IPS DF 4.7 (cell line): Measurements from ENCODE around the gene C16orf89.
A peak's percentile ranks its signal among the peaks of the same experiment; 100 is the strongest.
"Not testable (repeated sequence)": the region's sequence is repeated elsewhere in the genome, so short reads cannot be mapped to it uniquely, and the experiment has no call there.

ENCODE experiments used
- DNase-seq: peaks from one replicate; pipeline ENCODE4 v3.0.0-alpha.2; 2013; ENCODE audit warnings: low spot score; ENCODE audit errors: extremely low read depth

The C16orf89 gene, protein sequence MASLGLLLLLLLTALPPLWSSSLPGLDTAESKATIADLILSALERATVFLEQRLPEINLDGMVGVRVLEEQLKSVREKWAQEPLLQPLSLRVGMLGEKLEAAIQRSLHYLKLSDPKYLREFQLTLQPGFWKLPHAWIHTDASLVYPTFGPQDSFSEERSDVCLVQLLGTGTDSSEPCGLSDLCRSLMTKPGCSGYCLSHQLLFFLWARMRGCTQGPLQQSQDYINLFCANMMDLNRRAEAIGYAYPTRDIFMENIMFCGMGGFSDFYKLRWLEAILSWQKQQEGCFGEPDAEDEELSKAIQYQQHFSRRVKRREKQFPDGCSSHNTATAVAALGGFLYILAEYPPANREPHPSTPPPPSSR

DNA sequence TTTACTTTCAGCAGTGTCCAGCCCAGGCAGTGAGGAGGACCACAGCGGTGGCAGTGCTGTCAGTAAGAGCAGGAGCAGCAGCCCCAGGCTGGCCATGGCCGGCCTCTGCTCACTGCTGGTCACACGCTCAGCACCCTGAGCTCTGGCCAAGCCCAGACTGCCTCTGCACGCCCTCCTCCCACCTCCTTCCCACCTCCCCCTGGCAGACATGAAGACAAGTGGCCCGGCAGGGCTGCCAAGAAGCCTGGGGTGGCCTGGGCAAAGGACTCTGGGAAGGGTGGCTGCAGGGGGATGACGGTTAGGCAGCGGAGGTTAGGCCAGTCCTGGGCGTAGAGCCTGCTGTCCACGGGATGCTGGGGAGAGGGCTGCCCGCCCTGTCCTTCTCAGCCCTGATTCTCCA is at the start of gene C16orf89:
TSS of gene C16orf89 (minus strand) at position 144 of the 400 bp plus-strand sequence. CDS start at position 96, 48 bp downstream.
- no peak for DNase-seq

DNA sequence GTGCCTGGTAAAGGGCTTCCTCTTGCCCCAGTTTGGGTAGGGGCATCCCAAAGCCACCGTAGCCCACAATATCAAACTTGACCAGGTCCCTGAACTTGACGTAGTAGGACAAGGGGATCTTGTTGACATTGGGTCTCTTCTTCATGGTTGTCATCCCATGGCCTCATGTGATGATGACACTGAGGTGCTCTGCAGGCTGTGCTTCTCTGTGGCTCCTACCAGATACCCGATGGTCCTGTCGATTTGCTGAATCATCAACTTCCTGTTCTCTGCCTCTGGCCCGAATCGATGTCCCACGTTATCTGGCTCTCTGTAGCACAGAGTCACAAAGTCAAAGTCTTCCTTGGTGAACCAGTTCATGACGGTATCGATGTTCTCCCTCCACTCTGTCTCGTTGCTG is 45.2 kb upstream of the C16orf89 start:
- DNase-seq, result not testable (repeated sequence)

DNA sequence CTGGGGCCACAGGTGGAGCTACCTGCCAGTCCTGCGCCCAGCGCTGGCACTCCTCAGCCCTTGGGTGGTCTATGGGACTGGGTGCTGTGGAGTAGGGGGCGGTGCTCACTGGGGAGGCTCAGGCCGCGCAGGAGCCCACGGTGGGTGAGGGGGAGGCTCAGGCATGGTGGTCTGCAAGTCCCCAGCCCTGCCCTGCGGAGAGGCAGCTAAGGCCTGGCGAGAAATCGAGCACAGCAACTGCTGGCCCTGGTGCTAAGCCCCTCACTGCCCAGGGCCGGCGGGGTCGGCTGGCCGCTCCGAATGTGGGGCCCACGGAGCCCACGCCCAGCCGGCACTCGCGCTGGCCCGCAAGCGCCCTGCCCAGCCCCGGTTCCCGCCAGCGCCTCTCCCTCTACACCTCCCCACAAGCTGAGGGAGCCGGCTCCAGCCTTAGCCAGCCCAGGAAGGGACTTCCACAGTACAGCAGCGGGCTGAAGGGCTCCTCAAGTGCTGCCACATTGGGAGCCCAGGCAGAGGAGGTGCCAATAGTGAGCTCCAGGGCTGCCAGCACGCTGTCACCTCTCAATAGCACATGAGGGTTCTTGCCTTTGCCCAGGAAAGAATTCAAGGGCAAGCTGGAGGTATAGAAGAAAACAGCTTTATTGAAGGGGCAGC is 42.9 kb upstream of the C16orf89 start:
- DNase-seq, result no peak

DNA sequence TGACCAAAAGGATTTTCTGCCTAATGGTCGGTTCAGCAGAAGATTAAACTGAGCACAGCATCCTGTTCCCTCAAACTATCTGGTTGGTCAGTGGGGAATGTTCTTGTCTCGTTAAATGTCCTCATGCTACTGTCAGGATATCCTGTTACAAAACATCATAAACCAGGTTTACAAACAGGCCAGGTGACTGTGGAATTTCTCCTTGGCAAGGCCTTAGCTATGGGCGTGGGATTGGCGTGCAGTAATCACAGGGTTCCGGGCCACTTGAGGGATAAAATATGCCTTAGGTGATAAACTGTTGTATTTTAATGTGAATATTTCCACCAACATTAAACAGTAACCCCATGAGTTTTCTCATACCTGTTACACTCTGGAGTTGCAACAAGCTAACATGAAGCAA is 39.3 kb upstream of the C16orf89 start:
- not testable (repeated sequence) for DNase-seq

DNA sequence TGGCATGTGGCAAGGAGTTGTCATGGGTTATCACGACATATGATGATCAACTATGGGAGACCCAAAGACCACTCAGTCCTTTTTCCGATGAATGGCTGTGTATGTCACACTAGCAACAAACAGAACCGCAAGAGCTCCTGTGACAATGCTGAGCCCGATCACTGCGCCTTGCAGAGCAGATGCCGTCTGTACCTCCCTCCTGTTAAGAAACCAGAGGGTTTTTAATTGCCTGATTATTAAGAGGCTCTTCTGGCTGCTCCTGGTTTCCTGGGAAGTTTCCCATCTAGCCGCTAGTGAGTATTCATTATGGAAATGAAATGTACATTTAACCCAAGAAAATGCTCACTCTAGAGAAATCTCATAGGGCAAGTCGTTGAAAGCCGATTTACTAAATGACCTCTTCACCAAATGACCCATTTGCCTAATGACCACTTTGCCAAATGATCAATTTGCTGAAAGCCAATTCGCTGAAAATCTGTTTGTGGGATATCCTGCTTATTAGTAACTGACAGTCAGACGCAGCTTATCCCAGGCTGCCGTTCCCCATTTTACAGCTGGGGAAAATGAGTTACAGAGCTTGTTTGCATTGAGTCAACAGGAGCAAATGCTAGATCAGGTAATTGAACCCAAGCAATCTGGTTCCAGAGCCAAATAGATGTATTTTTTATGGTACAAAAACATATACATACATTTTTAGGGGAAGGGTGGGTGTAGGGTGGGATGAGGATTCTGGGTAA is 37.7 kb upstream of the C16orf89 start:
- DNase-seq, result not testable (repeated sequence)

DNA sequence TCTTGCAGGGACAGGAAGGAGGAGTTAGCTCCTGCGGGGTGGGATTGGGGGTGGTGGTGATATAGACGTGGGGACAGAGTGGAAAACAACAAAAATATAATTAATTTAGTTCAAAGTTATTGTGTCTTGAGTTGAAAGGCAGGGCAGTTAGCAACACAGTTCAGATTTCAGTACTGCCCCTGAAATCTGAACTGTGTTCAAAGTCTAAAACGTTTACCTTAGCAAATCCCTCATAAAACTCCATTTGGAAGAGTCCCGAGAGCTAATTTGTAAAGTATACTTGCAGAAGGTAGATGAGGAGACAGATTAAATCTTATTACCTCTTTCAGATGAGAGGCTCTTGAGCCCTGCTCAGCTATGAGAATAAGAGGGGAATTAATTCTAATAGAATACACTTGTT is 33.4 kb upstream of the C16orf89 start:
- not testable (repeated sequence) for DNase-seq

DNA sequence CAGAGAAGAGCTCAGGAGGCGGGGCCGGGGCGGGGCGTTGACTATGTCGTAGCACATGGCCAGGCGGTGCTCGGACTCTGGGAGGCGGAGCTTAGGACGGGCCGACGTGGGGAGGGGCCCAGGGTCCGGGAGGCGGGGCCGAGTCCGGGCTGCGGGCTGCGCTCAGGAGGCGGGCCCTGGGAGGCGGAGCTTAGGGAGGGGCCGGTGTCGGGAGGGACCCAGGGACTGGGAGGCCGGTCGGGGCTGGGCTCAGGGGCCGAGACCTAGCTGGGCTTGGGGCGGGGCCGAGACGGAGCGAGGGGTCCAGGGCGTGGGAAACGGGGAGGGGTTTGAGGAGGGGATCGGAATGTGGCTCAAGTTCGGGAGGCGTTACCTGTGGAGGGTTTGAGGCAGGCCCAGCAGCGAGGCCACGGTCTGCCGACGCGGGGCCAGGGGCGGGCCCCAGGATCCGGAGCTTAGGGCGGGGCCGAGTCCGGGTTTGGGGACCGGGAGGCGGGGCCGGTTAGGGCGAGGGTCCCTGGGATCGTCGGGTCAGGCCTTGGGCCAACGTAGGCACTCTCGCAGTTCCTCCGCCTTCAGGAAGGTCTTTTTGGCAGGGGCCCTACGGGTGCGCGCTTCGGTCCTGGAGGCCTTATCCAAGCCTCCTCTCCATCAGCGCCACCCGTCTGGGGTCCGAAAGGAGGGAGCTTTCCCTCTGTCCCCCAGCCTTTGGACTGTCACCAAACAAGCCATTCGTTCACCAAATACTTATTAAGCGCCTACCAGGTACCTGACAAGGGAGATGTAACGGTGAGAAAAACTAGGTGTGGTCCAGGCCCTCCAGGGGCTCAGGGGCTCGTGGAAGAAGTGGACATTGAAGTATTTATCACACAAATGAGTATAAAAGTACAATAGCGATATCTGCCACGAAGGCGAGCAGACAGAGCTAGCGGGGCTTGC is 32.7 kb upstream of the C16orf89 start:
- peak; percentile 41 for DNase-seq

DNA sequence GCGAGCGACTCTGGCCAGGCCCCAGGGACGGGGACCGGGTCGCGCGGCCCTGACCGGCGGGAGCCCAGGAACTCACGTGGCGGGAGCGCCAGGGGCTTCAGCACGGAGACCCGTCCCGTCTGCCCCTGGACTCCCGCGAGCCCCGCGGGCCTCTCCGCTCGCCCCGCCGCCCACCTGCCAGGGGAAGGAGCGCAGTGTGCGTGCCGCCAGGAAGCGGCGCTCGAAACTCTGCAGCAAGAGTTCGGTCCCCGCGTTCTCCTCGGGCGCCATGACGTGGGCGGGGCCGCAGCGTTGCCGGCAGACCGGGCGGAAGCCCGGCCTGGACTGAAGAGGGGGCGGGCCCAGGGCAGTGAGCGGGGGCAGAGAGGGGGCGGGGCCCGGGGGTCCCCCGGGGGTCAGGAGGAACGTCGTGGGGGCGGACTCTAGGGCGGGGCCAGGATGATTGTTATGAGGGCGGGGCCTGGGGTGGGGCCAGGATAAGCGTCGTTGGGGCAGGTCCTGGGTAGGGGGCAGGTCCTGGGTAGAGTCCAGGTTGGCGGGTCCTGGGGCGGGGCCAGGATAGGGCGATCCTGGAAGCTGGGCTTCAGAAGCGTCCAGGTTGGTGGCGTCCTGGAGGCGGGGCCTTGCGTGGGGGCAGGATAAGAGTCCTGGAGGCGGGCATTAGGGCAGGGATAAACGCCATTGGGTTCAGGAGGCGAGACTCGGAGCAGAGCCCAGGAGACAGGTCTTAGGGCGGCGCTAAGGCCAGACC is 31.9 kb upstream of the C16orf89 start, which contains the start of gene EEF2KMT:
TSS of gene EEF2KMT (minus strand) at position 326 of the 751 bp plus-strand sequence. CDS start at position 270, 56 bp downstream.
- DNase-seq, result peak; percentile 76

DNA sequence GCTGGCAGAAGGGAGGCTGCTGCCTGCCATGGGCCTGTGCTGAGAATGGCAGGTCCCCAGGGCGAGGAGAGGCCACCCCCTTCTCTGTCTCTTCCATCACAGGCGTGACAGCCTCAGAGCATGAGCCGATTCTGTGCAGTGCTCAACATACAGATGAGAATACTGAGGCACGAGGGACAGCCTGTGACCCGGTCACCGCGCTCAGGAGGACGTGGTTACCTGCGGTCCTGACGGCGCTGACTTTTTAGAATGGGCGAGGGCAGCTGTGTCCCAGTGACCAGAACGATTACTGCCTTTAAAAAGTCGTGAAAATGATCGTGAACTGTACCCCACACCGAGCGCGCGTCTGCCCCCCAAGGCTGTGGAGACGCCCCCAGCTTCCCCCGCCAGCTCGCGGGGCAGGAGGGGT is 31.3 kb upstream of the C16orf89 start:
- not testable (repeated sequence) for DNase-seq

DNA sequence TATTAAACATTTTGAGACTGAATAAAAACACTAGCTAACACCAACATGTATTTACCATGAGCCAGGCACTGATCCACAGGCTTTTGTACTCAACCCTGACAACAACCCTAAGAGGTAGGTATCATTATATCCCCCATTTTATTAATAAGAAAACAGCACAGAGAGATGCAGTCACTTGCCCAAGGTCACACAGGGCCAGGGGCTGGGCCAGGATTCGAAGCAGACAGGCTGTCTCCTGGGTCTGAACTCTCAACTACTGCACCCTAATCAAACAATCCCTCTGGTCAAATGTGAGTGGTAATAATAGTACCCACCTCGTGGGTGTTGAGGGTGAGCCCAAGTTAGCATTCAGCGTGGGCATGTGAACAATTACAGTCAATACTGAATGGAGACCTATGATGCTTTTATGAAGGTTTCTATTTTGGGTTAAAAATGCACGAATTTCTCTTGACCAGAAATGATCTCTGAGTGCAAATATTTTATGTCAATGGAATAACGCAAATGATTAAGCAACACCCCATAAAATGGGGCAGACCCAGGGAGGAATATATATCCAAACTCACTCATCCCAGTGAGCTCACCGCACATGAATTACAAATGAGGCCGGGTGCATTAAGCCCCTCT is 30.8 kb upstream of the C16orf89 start:
- DNase-seq, result not testable (repeated sequence)

DNA sequence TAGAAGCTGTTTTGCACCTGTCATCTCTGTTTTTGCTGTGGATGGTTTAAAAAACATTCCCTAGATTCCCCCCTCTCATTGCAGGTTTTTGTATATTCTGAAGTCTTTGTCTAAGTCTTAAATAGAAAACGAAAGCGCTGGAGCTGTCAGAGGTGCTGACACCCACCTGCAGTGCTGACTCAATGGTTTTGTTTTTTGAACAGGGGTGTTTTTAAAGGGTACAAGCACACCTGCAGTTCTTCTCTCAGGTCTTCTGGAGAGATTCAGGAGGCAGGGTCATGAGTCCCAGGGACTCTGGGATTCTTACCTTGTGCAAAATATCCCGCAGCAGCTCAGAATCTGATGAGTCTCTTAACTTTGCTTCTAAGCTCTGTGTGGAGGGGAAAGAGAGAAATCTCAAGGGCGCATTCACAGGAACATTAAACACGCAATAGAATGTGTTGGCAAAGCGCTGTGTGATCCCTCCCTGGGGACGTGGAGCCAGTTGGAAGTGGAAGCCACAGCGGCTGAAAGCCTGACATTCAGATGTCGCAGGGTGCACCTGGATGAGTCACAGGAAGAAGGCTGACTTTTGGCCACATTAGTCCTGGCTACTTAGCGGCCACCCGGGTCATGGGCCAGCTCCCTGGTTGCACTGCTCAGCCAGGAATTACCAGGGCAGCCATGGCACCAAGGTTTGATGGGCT is 29.5 kb upstream of the C16orf89 start:
- DNase-seq, result not testable (repeated sequence)

DNA sequence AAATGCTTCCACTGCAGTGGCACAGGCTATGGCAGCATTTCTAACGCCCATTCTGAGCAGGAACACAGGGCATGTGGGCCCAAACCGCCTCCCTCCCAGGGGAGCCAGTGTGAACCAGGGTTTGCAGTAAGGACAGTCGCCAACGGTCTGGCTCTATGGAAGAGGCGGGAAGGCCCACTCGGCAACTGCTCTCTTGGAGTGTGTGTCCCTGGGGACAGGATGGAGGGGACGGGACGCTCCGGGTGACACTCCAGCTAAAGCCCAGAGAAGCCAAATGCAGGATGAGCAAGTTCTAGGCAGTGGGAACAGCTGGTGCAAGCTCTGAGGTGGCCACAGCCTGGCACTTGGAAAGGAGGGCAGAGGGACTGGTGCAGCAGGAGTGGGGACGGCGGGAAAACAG is 28.0 kb upstream of the C16orf89 start:
- DNase-seq, result not testable (repeated sequence)

DNA sequence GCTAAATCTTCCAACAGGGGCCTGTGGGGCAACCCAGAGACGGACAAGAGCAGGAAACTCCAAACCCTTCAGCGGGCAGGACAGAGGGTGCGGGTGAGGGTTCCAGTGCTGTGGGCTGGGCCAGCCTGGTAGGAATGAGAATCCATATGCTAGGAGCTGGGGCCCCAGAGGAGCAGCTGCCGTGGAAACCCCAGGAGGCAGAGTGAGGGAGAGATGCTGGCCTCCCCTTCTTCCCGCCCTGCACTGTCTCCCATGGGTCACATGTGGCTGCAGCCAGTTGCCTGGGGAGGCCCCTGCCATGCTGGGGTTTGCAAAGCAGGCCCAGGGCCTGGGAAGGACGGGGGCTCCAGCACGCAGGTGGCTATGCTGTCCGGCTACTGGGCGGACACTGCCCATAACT is 27.3 kb upstream of the C16orf89 start:
- DNase-seq, result not testable (repeated sequence)

DNA sequence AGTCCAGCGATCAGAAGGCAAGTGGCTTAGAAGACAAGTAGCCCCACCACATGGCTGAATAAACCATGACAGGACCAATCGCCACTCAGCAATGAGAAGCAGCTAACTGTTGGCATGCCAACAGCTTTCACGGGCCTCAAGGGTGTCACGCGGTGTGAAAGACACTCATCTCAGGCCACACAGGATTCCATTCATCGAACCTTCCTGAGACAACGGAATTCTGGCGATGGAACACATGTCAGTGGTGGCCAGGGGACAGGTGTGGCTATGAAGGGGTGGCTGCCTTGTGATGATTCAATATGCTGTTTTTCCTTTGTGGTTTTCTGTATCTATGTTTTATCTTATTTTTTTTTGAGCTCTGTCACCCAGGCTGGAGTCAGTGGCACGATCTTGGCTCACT is 24.8 kb upstream of the C16orf89 start:
- not testable (repeated sequence) for DNase-seq

DNA sequence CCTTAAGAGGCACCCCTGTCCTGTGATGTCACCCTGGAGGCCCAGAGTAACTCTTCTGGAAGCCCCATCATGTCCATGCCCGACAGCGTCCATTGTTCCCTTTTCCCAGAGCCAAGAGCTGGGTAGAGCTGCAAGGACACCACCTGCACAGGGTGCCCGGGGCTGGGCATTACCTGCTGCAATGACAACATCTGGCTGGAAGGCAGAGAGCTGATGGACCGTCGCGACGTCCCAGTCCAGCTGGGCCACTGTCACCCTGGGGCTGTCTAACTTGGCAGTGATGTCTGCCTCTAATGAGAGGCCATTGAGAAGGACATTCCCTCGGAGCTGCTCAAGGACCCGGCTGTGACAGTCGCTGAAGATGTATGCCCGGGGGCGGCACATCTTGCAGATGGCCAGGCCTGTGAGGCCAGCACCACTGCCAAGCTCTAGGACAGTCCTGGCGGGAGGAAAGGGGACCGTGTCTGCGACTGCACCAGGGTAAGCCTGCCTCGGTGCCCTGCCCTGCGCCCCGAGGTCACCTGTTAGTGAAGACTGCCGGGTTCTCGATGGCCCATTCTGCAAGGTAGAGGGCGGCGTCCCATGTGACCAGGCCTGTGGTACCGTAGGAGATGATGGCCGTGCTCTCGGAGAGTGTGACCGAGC is 24.3 kb upstream of the C16orf89 start:
- not testable (repeated sequence) for DNase-seq

DNA sequence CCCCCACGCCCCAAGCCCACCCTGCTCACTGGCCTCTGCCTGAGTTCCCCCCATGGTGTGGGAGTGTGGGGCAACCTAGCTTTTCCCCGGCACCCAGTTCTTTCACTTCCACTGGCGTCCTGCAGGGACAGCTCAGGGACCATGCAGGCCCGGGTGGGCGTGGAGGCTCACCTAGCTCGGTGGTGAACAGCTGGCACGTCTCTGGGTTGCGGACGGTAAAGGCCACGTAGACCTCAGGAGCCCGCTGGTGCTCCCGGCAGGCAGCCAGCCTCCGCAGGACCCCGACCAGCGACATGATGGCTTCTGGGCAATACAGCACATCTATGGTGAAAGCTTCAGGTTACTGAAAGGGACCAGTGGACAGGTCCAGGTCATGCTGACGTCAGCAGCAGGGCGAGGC is 23.2 kb upstream of the C16orf89 start:
- not testable (repeated sequence) for DNase-seq

DNA sequence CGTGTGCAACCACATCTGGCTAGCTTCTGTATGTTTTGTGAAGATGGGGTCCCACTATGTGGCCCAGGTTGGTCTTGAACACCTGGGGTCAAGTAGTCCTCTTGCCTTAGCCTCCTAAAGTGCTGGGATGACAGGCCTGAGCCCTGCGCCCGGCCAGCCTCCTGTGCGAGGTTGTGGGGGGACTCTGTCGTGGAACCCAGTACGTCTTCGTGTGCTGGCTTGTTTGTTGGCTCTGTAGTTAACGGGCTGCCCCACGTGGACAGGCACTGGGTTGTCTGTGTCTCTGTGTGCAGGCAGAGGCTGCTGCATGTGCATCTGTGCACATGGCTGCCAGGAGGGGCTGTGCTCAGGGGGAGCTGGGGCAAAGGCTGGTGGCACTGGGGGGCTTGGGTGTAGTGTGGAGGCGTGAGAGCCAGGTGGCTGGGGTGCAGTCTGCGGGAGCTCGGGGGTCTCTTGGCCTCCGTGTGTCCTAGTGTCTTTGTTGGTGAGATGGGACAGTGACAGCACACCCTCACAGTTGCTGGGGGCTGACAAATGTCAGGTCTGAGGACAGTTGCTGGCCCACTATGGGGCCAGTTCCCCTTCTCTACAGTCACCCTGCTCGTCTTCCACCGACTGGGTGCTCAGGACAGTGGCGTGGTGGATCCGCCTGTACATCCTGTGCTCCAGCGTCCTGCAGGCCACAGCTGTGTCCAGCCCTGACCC is 22.5 kb upstream of the C16orf89 start:
- not testable (repeated sequence) for DNase-seq

DNA sequence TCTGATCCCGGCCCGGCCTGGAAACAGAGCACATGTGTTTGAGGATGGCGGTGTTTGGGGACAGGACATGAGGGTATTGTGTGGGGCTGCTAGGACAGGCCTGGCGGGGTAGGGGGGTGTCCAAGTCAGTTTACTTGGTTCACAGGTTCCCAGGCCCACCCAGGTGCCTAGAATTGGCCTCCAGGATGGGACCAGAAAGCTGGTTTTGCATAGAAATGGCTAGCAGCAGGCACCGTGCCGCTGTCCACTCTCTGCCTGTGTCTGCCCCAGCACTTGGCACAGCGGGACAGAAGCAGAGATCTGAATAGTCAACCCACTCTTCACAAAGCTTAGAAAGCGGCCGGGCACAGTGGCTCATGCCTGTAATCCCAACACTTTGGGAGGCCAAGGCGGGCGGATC is 20.0 kb upstream of the C16orf89 start:
- DNase-seq, result not testable (repeated sequence)
